Endothelial cell of umbilical vein (primary cell): ENCODE measurements around the gene NEXN. TPM values are rescaled to one million over a fixed set of nuclear protein-coding genes. Genes with fewer than 3 reads are reported as not detected.

ENCODE experiments used
- BruUV-seq: library from RNA; stranded (reverse); fragments of 400-500 nt; replicated peaks from 2 replicates; lab custom pipeline; 2021; lab: Mats Ljungman, UMichigan
- CTCF ChIA-PET: fragments of 300-600, 350-600 bp; sonication (Branson Sonifier 250); formaldehyde crosslinking; loops from one replicate; lab custom pipeline; 2021; ENCODE audit warnings: antibody characterized with exemption, inconsistent platforms; lab: Charles Lee
- POLR2A ChIA-PET: fragments of 300-600, 350-600 bp; sonication (Branson Sonifier 250); formaldehyde crosslinking; loops from one replicate; lab custom pipeline; 2021; ENCODE audit warnings: antibody characterized with exemption, inconsistent platforms; lab: Charles Lee
- DNase-seq: peaks from one replicate; pipeline ENCODE4 v3.0.0-alpha.2; 2011; ENCODE audit warnings: low read depth, low spot score
- FAIRE-seq: peaks from 2 replicates; lab custom pipeline; 2011; peaks lifted over from hg19 to GRCh38; lab: Jason Lieb, UNC
- H2AFZ ChIP-seq: 2 replicates; pipeline ENCODE4 v1.6.0; 2012; ENCODE audit warnings: low read depth, low read length, control low read depth, inconsistent platforms
- H3K27ac ChIP-seq: 2 replicates; pipeline ENCODE4 v1.5.1; 2011; ENCODE audit warnings: low read depth, mild to moderate bottlenecking, control low read depth, low read length, moderate library complexity; ENCODE audit not compliant: insufficient read depth
- H3K27me3 ChIP-seq, 2 experiments: 2 replicates each; pipeline versions ENCODE4 v1.6.0 to v1.6.1; 2011; ENCODE audit warnings: low read length in 2 of 2, mixed read lengths in 1 of 2; ENCODE audit not compliant: control insufficient read depth in 2 of 2, insufficient read depth in 2 of 2
- H3K36me3 ChIP-seq, 2 experiments: 2 replicates in 1 of 2; 3 replicates in 1 of 2; pipeline ENCODE4 v1.5.1; 2011; ENCODE audit warnings: low read length in 2 of 2, mild to moderate bottlenecking in 1 of 2, moderate library complexity in 1 of 2; ENCODE audit not compliant: control insufficient read depth in 2 of 2, insufficient read depth in 2 of 2; ENCODE audit errors: extremely low read depth in 1 of 2
- H3K4me1 ChIP-seq: 3 replicates; pipeline ENCODE4 v1.5.1; 2011; ENCODE audit warnings: mild to moderate bottlenecking, low read length; ENCODE audit not compliant: control insufficient read depth, insufficient read depth; ENCODE audit errors: extremely low read depth
- H3K4me2 ChIP-seq: 2 replicates; pipeline ENCODE4 v1.6.1; 2011; ENCODE audit warnings: low read length, control low read depth, mixed read lengths; ENCODE audit not compliant: insufficient read depth
- H3K4me3 ChIP-seq, 3 experiments: fragments of 200-600 bp in 1 of 3; sonication (generic), shearing (Covaris generic) in 1 of 3; replicated peaks in 1 of 3; 2 replicates each; pipeline ENCODE4 v1.5.1; 2011 to 2016; ENCODE audit warnings: control low read depth in 3 of 3, low read length in 3 of 3, mild to moderate bottlenecking in 2 of 3, inconsistent platforms in 1 of 3, low read depth in 1 of 3, moderate library complexity in 1 of 3; ENCODE audit not compliant: insufficient read depth in 1 of 3
- H3K79me2 ChIP-seq: 2 replicates; pipeline ENCODE4 v1.6.0; 2012; ENCODE audit warnings: low read length, inconsistent platforms; ENCODE audit not compliant: control insufficient read depth, insufficient read depth
- H3K9ac ChIP-seq: replicated peaks from 2 replicates; pipeline ENCODE3; 2011; ENCODE audit warnings: low read length, control low read depth; ENCODE audit not compliant: insufficient read depth; ENCODE audit errors: extremely low read depth
- H3K9me1 ChIP-seq: replicated peaks from 3 replicates; pipeline ENCODE4 v1.6.0; 2011; ENCODE audit warnings: mild to moderate bottlenecking, low read length; ENCODE audit not compliant: control insufficient read depth, insufficient read depth; ENCODE audit errors: extremely low read depth
- H3K9me3 ChIP-seq: replicated peaks from 2 replicates; pipeline ENCODE4 v1.5.1; 2012; ENCODE audit warnings: low read length, inconsistent platforms; ENCODE audit not compliant: control insufficient read depth, insufficient read depth
- H4K20me1 ChIP-seq: replicated peaks from 2 replicates; pipeline ENCODE3; 2011; ENCODE audit warnings: mild to moderate bottlenecking, low read length; ENCODE audit not compliant: control insufficient read depth, insufficient read depth; ENCODE audit errors: extremely low read depth
- FOS ChIP-seq: IDR thresholded peaks from 2 replicates; pipeline ENCODE4 v1.6.1; 2011; ENCODE audit warnings: mild to moderate bottlenecking, low read length, moderate library complexity, borderline replicate concordance; ENCODE audit not compliant: insufficient read depth
- JUN ChIP-seq: IDR thresholded peaks from 2 replicates; pipeline ENCODE4 v1.6.1; 2011; ENCODE audit warnings: borderline replicate concordance, low read depth; ENCODE audit not compliant: insufficient read length, insufficient read depth
- dilution Hi-C: fragments of 300-500 bp; cut with MboI; formaldehyde crosslinking; loops from one replicate; pipeline ENCODE4 v1.15.0; 2019; ENCODE audit warnings: low sequenced_read_pairs; ENCODE audit not compliant: extremely low pct_ligation_motif_present
- intact Hi-C: fragments of 100-400 bp; cut with micrococcal nuclease; formaldehyde crosslinking; loops from one replicate; pipeline ENCODE4 v1.10.0; 2022
- polyA plus RNA-seq, 4 experiments: library from polyadenylated mRNA; depleted of rRNA in 3 of 4; stranded (reverse) in 3 of 4; unstranded in 1 of 4; fragments of >200 nt; gene quantifications; 2 replicates each; pipeline versions ENCODE4 v1.2.1 to v1.2.3, GENCODE V29; 2011 to 2012; ENCODE audit warnings: missing spikeins in 1 of 4
- total RNA-seq: library from RNA; stranded (reverse); gene quantifications from 2 replicates; pipeline ENCODE4 v1.2.3, GENCODE V29; 2021
- TF ChIP-seq, protein P1 (sequence below): IDR thresholded peaks from 2 replicates; pipeline ENCODE4 v1.6.1; 2011; ENCODE audit not compliant: insufficient read depth, insufficient read length
- TF ChIP-seq, protein P2 (sequence below), 2 donors: IDR thresholded peaks; 1 replicate in 1 of 2; 2 replicates in 1 of 2; pipeline ENCODE4 v1.5.1; 2011; ENCODE audit warnings: low read length in 2 of 2, mild to moderate bottlenecking in 2 of 2, moderate library complexity in 2 of 2, control low read depth in 1 of 2, inconsistent platforms in 1 of 2, low read depth in 1 of 2; ENCODE audit not compliant: insufficient read depth in 1 of 2; ENCODE audit errors: extremely low read depth in 1 of 2

Gene NEXN
- total and polyA plus RNA-seq, 2 donors (not counting 3 experiments of a cell fraction or from before 2014, with no cell fraction given): 1.0 to 11.7 TPM

DNA sequence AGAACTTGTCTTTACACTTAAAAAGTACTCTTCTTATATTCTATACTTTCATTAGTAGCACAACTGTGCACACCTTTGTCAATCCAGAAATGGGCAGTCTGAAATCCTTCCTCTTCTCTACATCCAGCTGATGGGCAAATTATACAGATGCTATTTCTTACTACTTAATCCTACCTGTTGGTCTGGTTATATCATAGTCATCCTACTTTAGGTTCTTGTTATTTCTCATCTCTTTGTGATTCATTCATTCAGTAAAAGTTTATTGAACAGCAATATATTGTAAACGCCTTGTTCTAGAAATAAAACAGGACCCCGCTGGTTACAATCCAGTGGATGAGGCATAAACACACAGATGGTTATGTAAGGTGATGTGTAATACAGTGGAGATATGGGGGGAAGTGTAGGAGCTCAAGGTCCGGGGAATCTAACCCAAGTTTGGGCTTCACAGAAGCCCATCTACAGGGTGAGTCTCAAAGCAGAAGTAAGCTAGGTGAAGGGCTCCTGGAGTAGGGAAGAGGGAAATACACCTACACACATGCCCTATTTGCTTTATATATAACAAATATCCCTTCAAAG lies 102.3 kb downstream of the NEXN start:
- Histone ChIP-seq H3K27ac (no peak overlapping the region), H3K4me2 (no peak overlapping the region), H3K9ac (no peak overlapping the region), H4K20me1 (peaks cover 5% of the 10 kb centered on the region), H3K27me3 (no peaks in the 10 kb centered on the region), H3K9me1 (no peaks in the 10 kb centered on the region), H3K4me3 (no peak overlapping the region), H3K4me1 (no peaks in the 10 kb centered on the region), H3K36me3 (peaks cover 3 to 7% of the 10 kb centered on the region in 2 experiments), H2AFZ (no peak overlapping the region), H3K79me2 (peaks cover 60% of the 10 kb centered on the region), H3K9me3 (no peaks in the 10 kb centered on the region)
- ChIA-PET CTCF (interaction anchor here (0.7 to 1.3 kb wide), 6 partner anchors 10 to 141 kb away, joined by 3 to 6 read pairs (median 4); partner anchors contain the start of gene FUBP1), POLR2A (no interaction called here)
- no TSS peak for BruUV-seq
- intact Hi-C loops (no loop called here), dilution Hi-C loops (no loop called here)
- DNase-seq (no peak), FAIRE-seq (no peak)
- TF ChIP-seq, protein P1, sequence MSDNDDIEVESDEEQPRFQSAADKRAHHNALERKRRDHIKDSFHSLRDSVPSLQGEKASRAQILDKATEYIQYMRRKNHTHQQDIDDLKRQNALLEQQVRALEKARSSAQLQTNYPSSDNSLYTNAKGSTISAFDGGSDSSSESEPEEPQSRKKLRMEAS: no peak
- TF ChIP-seq JUN: no peak
- TF ChIP-seq FOS: no peak

DNA sequence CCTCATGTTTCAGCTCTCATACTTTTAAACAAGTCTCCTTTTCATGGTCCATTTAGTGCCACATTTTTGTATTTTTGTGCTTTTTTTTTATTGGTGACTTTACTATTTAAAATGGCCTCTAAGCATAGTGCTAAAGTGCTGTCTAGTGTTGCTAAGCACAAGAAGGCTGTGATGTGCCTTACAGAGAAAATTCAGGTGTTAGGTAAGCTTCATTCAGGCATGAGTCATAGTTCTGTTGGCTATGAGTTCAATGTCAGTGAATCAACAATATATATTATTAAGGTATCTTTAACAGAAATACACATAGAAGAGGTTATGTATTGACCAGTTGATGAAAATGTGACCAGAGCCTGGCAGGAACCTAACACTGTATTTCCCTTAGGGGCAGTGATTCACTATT lies 103.2 kb downstream of the NEXN start:
- Histone ChIP-seq H3K4me2 (no peak overlapping the region), H3K36me3 (peaks cover 3 to 7% of the 10 kb centered on the region in 2 experiments), H3K27ac (no peak overlapping the region), H3K79me2 (peaks cover 51% of the 10 kb centered on the region), H3K9ac (no peak overlapping the region), H3K9me1 (no peaks in the 10 kb centered on the region), H3K27me3 (no peaks in the 10 kb centered on the region), H3K4me1 (no peaks in the 10 kb centered on the region), H3K4me3 (no peak overlapping the region), H2AFZ (no peak overlapping the region), H3K9me3 (no peaks in the 10 kb centered on the region), H4K20me1 (peaks cover 5% of the 10 kb centered on the region)
- TF ChIP-seq, protein P2, sequence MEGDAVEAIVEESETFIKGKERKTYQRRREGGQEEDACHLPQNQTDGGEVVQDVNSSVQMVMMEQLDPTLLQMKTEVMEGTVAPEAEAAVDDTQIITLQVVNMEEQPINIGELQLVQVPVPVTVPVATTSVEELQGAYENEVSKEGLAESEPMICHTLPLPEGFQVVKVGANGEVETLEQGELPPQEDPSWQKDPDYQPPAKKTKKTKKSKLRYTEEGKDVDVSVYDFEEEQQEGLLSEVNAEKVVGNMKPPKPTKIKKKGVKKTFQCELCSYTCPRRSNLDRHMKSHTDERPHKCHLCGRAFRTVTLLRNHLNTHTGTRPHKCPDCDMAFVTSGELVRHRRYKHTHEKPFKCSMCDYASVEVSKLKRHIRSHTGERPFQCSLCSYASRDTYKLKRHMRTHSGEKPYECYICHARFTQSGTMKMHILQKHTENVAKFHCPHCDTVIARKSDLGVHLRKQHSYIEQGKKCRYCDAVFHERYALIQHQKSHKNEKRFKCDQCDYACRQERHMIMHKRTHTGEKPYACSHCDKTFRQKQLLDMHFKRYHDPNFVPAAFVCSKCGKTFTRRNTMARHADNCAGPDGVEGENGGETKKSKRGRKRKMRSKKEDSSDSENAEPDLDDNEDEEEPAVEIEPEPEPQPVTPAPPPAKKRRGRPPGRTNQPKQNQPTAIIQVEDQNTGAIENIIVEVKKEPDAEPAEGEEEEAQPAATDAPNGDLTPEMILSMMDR (IDR thresholded peaks at IDR 0.05; ENCODE audit: extremely low read depth in 1 of 2, insufficient read depth in 1 of 2, low read depth in 1 of 2, low read length in 2 of 2): no peak
- TF ChIP-seq FOS (no peak), JUN (no peak)
- BruUV-seq: no TSS peak
- dilution Hi-C loops: no loop called here
- ChIA-PET POLR2A (interaction anchor here (0.8 kb wide), 1 partner anchor 13 kb away, joined by 3 read pairs; the partner anchor contains the start of gene FUBP1), CTCF (interaction anchor here (1.0 to 1.2 kb wide), 2 partner anchors 11 to 13 kb away, joined by 3 to 4 read pairs; partner anchors contain the start of gene FUBP1)
- FAIRE-seq: no peak
- intact Hi-C loops: no loop called here
- no peak for DNase-seq
